ENCODE data around the gene HOXC13. TPM values are rescaled to one million over a fixed set of nuclear protein-coding genes. Genes with fewer than 3 reads are reported as not detected.

The HOXC13 gene
- total RNA-seq, 1 experiment from 2014 or later, result 0.09 TPM

- no peak for TF ChIP-seq AR (CRISPR knock-in tag; IDR thresholded peaks at IDR 0.05)
- TF ChIP-seq ETV6 (CRISPR knock-in tag; IDR thresholded peaks at IDR 0.05), result no peak
- no peak for TF ChIP-seq ZNF396 (CRISPR knock-in tag; IDR thresholded peaks at IDR 0.05; ENCODE audit: borderline replicate concordance)
- TF ChIP-seq SMAD4 (CRISPR knock-in tag; IDR thresholded peaks at IDR 0.05), result no peak
- no peak for TF ChIP-seq STAT6 (CRISPR knock-in tag; conservative IDR thresholded peaks at IDR 0.05; ENCODE audit: low read depth)
- no peak for TF ChIP-seq MXD4 (CRISPR knock-in tag; IDR thresholded peaks at IDR 0.05; ENCODE audit: borderline replicate concordance)
- TF ChIP-seq JAZF1 (CRISPR knock-in tag; IDR thresholded peaks at IDR 0.05), result no peak
- no peak for TF ChIP-seq HMGA2 (CRISPR knock-in tag; IDR thresholded peaks at IDR 0.05)
- TF ChIP-seq MLX (CRISPR knock-in tag; IDR thresholded peaks at IDR 0.05), result no peak
- TF ChIP-seq ARID4B (CRISPR knock-in tag; IDR thresholded peaks at IDR 0.05; ENCODE audit: borderline replicate concordance), result no peak
Measured at GRCh38 chr12:53937596-53938325, 870 bp upstream of the HOXC13 start (continued).

DNA sequence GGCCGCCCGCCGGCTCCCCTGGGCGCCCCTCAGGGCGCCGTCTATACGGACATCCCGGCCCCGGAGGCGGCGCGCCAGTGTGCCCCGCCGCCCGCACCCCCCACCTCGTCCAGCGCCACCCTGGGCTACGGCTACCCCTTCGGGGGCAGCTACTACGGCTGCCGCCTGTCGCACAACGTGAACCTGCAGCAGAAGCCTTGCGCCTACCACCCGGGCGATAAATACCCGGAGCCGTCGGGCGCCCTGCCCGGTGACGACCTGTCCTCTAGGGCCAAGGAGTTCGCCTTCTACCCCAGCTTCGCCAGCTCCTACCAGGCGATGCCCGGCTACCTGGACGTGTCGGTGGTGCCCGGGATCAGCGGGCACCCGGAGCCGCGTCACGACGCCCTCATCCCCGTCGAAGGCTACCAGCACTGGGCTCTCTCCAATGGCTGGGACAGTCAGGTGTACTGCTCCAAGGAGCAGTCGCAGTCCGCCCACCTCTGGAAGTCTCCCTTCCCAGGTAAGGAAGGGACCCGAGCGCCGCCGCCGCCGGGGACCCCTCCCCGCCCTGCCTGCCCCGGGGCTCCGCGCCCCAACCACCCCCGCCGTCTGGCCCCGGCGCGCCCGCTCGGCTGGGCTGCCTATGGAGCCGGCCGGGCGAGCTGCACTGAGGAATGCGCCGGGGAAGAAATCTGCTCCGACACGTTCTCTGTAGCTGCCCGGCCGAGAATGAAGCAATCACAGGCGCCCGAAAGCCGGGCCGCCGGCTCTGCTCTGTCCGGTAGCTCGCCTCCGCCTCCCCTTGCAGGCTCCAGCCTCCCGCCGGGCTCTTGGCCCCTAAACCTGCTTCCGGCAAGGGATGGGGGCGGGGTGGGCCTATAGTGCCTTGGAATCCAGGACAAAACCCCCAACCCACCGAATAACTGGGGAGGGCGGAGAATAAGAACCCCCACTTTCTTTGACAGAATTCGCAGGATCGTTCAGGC, 794 bp downstream of the HOXC13 start:
- H3K9me3 Mint-ChIP-seq, result no peaks in the 10 kb centered on the region
- ChIA-PET POLR2A (interaction anchor here (1.4 kb wide), 1 partner anchor 14 kb away, joined by 4 read pairs; no protein-coding TSS in a partner anchor), CTCF (interaction anchor here (0.9 to 2.7 kb wide), 8 partner anchors 12 to 196 kb away, joined by 3 to 10 read pairs (median 5); partner anchors contain the start of gene HOXC10)
- H3K36me3 Mint-ChIP-seq, result no peaks in the 10 kb centered on the region
- DNase-seq (ENCODE audit: low spot score) (peak; percentile 71), ATAC-seq (peak; percentile 17)
- H3K27ac Mint-ChIP-seq, result no peak overlapping the region
- peaks cover 99% of the 10 kb centered on the region for H3K27me3 Mint-ChIP-seq (ENCODE audit: low read depth)
- H3K4me3 Mint-ChIP-seq, result peak overlapping the region; percentile 53
- peaks cover 21% of the 10 kb centered on the region for H3K4me1 Mint-ChIP-seq
- TF ChIP-seq JUN (CRISPR knock-in tag; IDR thresholded peaks at IDR 0.05) (no peak), ARID4B (CRISPR knock-in tag; IDR thresholded peaks at IDR 0.05; ENCODE audit: borderline replicate concordance) (no peak), GABPB1 (CRISPR knock-in tag; IDR thresholded peaks at IDR 0.05) (no peak), NFATC4 (CRISPR knock-in tag; IDR thresholded peaks at IDR 0.05) (no peak), ELF4 (CRISPR knock-in tag; IDR thresholded peaks at IDR 0.05; ENCODE audit: low read depth) (no peak), OVOL2 (CRISPR knock-in tag; IDR thresholded peaks at IDR 0.05; ENCODE audit: borderline replicate concordance) (no peak), ZMAT4 (CRISPR knock-in tag; IDR thresholded peaks at IDR 0.05) (no peak)
